ENCODE results near the gene SRSF1. TPM values are rescaled to one million over a fixed set of nuclear protein-coding genes. Genes with fewer than 3 reads are reported as not detected.

Gene SRSF1
- total RNA-seq (100 to 1,000 TPM in 2 of 4 donors, 10 to 100 TPM in 2; 71.2 to 141 (median 100) TPM), polyA plus RNA-seq (100 to 1,000 TPM in 1 of 3 donors, 10 to 100 TPM in 2; 61.2 to 128 (median 93.7) TPM)
- long read RNA-seq, donor 1, transcript SRSF1-201 (4 exons, 1,513 nt): major isoform, 16 of 24 reads
- long read RNA-seq, donor 1, partial matches to known transcripts: 0 of 24 reads
- long read RNA-seq, donor 1, other reads (novel, unspliced or antisense): 7 of 24 reads
- long read RNA-seq, donor 2, transcript SRSF1-201 (4 exons, 1,513 nt): major isoform, 52 of 71 reads
- long read RNA-seq, donor 2, partial matches to known transcripts: 5 of 71 reads
- long read RNA-seq, donor 2, other reads (novel, unspliced or antisense): 13 of 71 reads

GRCh38 chr17:58006924-58007780 lies at the start of gene SRSF1:
Gene SRSF1, minus strand, starts transcription at chr17:58007246. Its CDS starts 109 bp downstream, at chr17:58007137.
- ATAC-seq (peak; percentile 93 to 95 (median 94)), DNase-seq (peak; percentile 98 to 99)
- H3K4me1 ChIP-seq: peaks cover 45% of the 10 kb centered on the region

GRCh38 chr17:58056476-58056875 lies 49.4 kb upstream of the SRSF1 start:
- no peaks in the 10 kb centered on the region for H3K9me3 ChIP-seq
- DNase-seq (no peak), ATAC-seq (no peak)
- H3K4me1 ChIP-seq: no peaks in the 10 kb centered on the region
- H3K4me3 ChIP-seq: no peak overlapping the region
- intact Hi-C loops (cut with DNase I): no loop called here
- TF ChIP-seq CTCF (IDR thresholded peaks at IDR 0.05): no peak
- no peak overlapping the region for H3K27ac ChIP-seq
- no peaks in the 10 kb centered on the region for H3K36me3 ChIP-seq (ENCODE audit: insufficient read depth in 1 of 2, low read depth in 1 of 2)
- H3K27me3 ChIP-seq (ENCODE audit: insufficient read depth in 3 of 3, low read length in 2 of 3): no peaks in the 10 kb centered on the region

More at GRCh38 chr17:58006924-58007780, at the start of gene SRSF1:
- WGBS, 3 donors: 0% methylated on average over 84 to 86 of the region's 86 CpGs
- H3K36me3 ChIP-seq (ENCODE audit: insufficient read depth in 1 of 2, low read depth in 1 of 2): peaks cover 13 to 41% of the 10 kb centered on the region in 2 donors
- TF ChIP-seq CTCF (IDR thresholded peaks at IDR 0.05): no peak
- H3K27me3 ChIP-seq (ENCODE audit: insufficient read depth in 3 of 3, low read length in 2 of 3): no peaks in the 10 kb centered on the region
- H3K27ac ChIP-seq: peak within 1 kb of the TSS; percentile 97
- peak within 1 kb of the TSS; percentile 98 for H3K4me3 ChIP-seq
- H3K9me3 ChIP-seq: no peaks in the 10 kb centered on the region
- intact Hi-C loops (cut with DNase I): loop anchor here (5.0 kb wide), 3 partner anchors 75 to 110 kb away; partner anchors contain the start of gene DYNLL2 (in 2 of the 2)

- no peak overlapping the region for H3K27ac ChIP-seq
- no peak overlapping the region for H3K4me3 ChIP-seq
- DNase-seq (peak in 1 of 2 donors; percentile 15), ATAC-seq (no peak)
- no peak for TF ChIP-seq CTCF (IDR thresholded peaks at IDR 0.05)
- no peaks in the 10 kb centered on the region for H3K9me3 ChIP-seq
- no peaks in the 10 kb centered on the region for H3K36me3 ChIP-seq (ENCODE audit: insufficient read depth in 1 of 2, low read depth in 1 of 2)
- 80 to 85% (median 81%) methylated on average over 6 of the region's 6 CpGs for WGBS, 3 donors
- intact Hi-C loops (cut with DNase I): no loop called here
- no peaks in the 10 kb centered on the region for H3K27me3 ChIP-seq (ENCODE audit: insufficient read depth in 3 of 3, low read length in 2 of 3)
- H3K4me1 ChIP-seq: no peaks in the 10 kb centered on the region
Observed at GRCh38 chr17:58054641-58055040, 47.6 kb upstream of the SRSF1 start.

GRCh38 chr17:58052945-58053715 lies 46.1 kb upstream of the SRSF1 start:
- DNase-seq (no peak), ATAC-seq (no peak)
- H3K27ac ChIP-seq: no peak overlapping the region
- H3K27me3 ChIP-seq (ENCODE audit: insufficient read depth in 3 of 3, low read length in 2 of 3): no peaks in the 10 kb centered on the region
- H3K4me1 ChIP-seq: no peaks in the 10 kb centered on the region
- H3K9me3 ChIP-seq: no peaks in the 10 kb centered on the region
- no peak for TF ChIP-seq CTCF (IDR thresholded peaks at IDR 0.05)
- intact Hi-C loops (cut with DNase I): no loop called here
- no peak overlapping the region for H3K4me3 ChIP-seq
- 55 to 63% (median 60%) methylated on average over 8 of the region's 8 CpGs for WGBS, 3 donors
- no peaks in the 10 kb centered on the region for H3K36me3 ChIP-seq (ENCODE audit: insufficient read depth in 1 of 2, low read depth in 1 of 2)
